ENCODE data around the gene LRMDA.

Gene LRMDA

GRCh38 chr10:75648351-75648750, 216.9 kb downstream of the LRMDA start:
- DNase-seq, result no peak

GRCh38 chr10:75648854-75649253, 217.4 kb downstream of the LRMDA start:
- DNase-seq, result no peak

- DNase-seq, result no peak
Observed at GRCh38 chr10:75649466-75649865, 218.0 kb downstream of the LRMDA start.

- no peak for DNase-seq
Observed at GRCh38 chr10:75650648-75651047, 219.2 kb downstream of the LRMDA start.

- no peak for DNase-seq
Observed at GRCh38 chr10:75651417-75651816, 220.0 kb downstream of the LRMDA start.

- DNase-seq, result no peak
Observed at GRCh38 chr10:75652146-75652740, 220.8 kb downstream of the LRMDA start.

- DNase-seq, result no peak
Observed at GRCh38 chr10:75653761-75654160, 222.3 kb downstream of the LRMDA start.

GRCh38 chr10:75654171-75654771, 222.8 kb downstream of the LRMDA start:
- no peak for DNase-seq

- DNase-seq, result no peak
Observed at GRCh38 chr10:75654772-75655171, 223.3 kb downstream of the LRMDA start.

- DNase-seq, result no peak
Observed at GRCh38 chr10:75655791-75656451, 224.5 kb downstream of the LRMDA start.

GRCh38 chr10:75657351-75657750, 225.9 kb downstream of the LRMDA start:
- DNase-seq, result no peak

- no peak for DNase-seq
Observed at GRCh38 chr10:75658036-75658435, 226.6 kb downstream of the LRMDA start.

- no peak for DNase-seq
Observed at GRCh38 chr10:75658496-75658895, 227.1 kb downstream of the LRMDA start.

- DNase-seq, result no peak
Observed at GRCh38 chr10:75658915-75659314, 227.5 kb downstream of the LRMDA start.

- no peak for DNase-seq
Observed at GRCh38 chr10:75660823-75661222, 229.4 kb downstream of the LRMDA start.

- no peak for DNase-seq
Observed at GRCh38 chr10:75662715-75663114, 231.3 kb downstream of the LRMDA start.

- no peak for DNase-seq
Observed at GRCh38 chr10:75663947-75664664, 232.7 kb downstream of the LRMDA start.

- no peak for DNase-seq
Observed at GRCh38 chr10:75664968-75665367, 233.5 kb downstream of the LRMDA start.

GRCh38 chr10:75665707-75666106, 234.3 kb downstream of the LRMDA start:
- no peak for DNase-seq

GRCh38 chr10:75672111-75672671, 240.8 kb downstream of the LRMDA start:
- DNase-seq, result no peak

- DNase-seq, result no peak
Observed at GRCh38 chr10:75672842-75673241, 241.4 kb downstream of the LRMDA start.

GRCh38 chr10:75677541-75677940, 246.1 kb downstream of the LRMDA start:
- DNase-seq, result no peak

GRCh38 chr10:75678527-75678926, 247.1 kb downstream of the LRMDA start:
- no peak for DNase-seq
